Measurements from ENCODE around the gene STAG2. TPM values are rescaled to one million over a fixed set of nuclear protein-coding genes. Genes with fewer than 3 reads are reported as not detected.

Gene STAG2
- total RNA-seq, 4 donors from 2014 or later: 79.2 to 131 (median 88.3) TPM

DNA sequence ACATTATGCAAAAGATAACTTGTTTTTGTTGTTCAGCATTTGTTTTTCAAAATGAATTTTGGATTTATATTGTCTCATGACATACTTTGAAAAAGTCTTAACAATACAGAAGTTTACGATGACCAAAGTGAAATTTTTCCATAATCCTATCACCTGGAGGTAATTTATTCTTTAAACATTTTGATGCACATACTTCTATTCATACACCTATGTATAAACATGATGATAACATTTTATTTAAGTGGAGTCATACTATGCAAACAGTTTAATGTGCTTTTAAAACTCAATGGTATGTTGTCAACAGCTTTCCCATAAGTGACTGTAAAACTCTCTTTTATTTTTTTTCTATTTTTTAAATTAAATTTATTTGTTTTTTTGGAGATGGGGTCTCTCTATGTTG lies 65.0 kb downstream of the STAG2 start:
- no peak for TF ChIP-seq POLR2A (IDR thresholded peaks at IDR 0.05)
- no peak for TF ChIP-seq EP300 (IDR thresholded peaks at IDR 0.05)
- TF ChIP-seq POLR2AphosphoS5 (IDR thresholded peaks at IDR 0.05): no peak
- Histone ChIP-seq H3K27ac (no peak overlapping the region), H3K36me3 (peaks cover 0 to 4% of the 10 kb centered on the region in 2 donors), H3K27me3 (no peaks in the 10 kb centered on the region), H3K4me1 (peaks cover 0 to 18% (median 0%) of the 10 kb centered on the region in 3 donors), H3K4me3 (no peak overlapping the region), H3K9me3 (no peaks in the 10 kb centered on the region)
- ATAC-seq: no peak
- WGBS, 2 donors (ENCODE audit: low coverage in 1 of 2): 91 to 100% methylated on average over 1 of the region's 1 CpG

GRCh38 chrX:124028182-124028581 lies 66.7 kb downstream of the STAG2 start:
- 61 to 67% methylated on average over 3 of the region's 3 CpGs for WGBS, 2 donors (ENCODE audit: low coverage in 1 of 2)
- Histone ChIP-seq H3K36me3 (peaks cover 0 to 12% of the 10 kb centered on the region in 2 donors), H3K4me1 (peaks cover 0 to 3% (median 0%) of the 10 kb centered on the region in 3 donors), H3K9me3 (no peaks in the 10 kb centered on the region), H3K27me3 (no peaks in the 10 kb centered on the region), H3K4me3 (no peak overlapping the region), H3K27ac (no peak overlapping the region)
- ATAC-seq: no peak
- no peak for TF ChIP-seq CTCF (IDR thresholded peaks at IDR 0.05)

DNA sequence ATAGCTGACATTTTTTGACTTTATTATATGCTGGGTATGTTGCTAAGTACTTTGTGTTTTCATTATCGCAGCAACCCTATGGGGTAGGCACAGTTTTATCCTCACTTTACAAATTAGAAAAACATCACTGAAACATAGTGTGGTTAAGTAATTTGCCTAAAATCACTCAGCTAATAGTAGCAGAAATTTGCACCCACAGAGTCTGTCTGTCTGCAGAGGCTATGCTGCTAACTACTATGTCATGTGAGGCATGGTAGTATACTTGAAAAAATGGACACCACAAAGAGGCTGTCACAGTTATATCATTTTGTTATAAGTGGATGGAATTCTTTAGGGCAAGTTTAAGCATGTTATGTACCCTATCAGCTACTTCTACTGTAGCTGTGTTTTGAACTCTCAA lies 69.0 kb downstream of the STAG2 start:
- Histone ChIP-seq H3K4me3 (no peak overlapping the region), H3K27ac (no peak overlapping the region), H3K27me3 (no peaks in the 10 kb centered on the region), H3K4me1 (no peaks in the 10 kb centered on the region), H3K36me3 (peaks cover 0 to 16% of the 10 kb centered on the region in 2 donors), H3K9me3 (no peaks in the 10 kb centered on the region)
- TF ChIP-seq POLR2A (IDR thresholded peaks at IDR 0.05): no peak
- no peak for TF ChIP-seq CTCF (IDR thresholded peaks at IDR 0.05)
- no peak for TF ChIP-seq POLR2AphosphoS5 (IDR thresholded peaks at IDR 0.05)
- TF ChIP-seq EP300 (IDR thresholded peaks at IDR 0.05): no peak
- no peak for ATAC-seq
- WGBS, 2 donors (ENCODE audit: low coverage in 1 of 2): 100% methylated on average over 1 of the region's 1 CpG; no CpG with 5 or more reads in 1 of the 2 donors

- H3K36me3 ChIP-seq: peaks cover 0 to 16% of the 10 kb centered on the region in 2 donors
- WGBS, 2 donors (ENCODE audit: low coverage in 1 of 2): 82 to 94% methylated on average over 1 of the region's 1 CpG
- no peaks in the 10 kb centered on the region for H3K9me3 ChIP-seq
- H3K27me3 ChIP-seq: no peaks in the 10 kb centered on the region
- H3K4me3 ChIP-seq: no peak overlapping the region
- no peaks in the 10 kb centered on the region for H3K4me1 ChIP-seq
- TF ChIP-seq CTCF (IDR thresholded peaks at IDR 0.05) (no peak), POLR2A (IDR thresholded peaks at IDR 0.05) (no peak)
- no peak overlapping the region for H3K27ac ChIP-seq
- ATAC-seq: no peak
Observed at GRCh38 chrX:124033821-124034220, 72.3 kb downstream of the STAG2 start.

GRCh38 chrX:124035657-124036056 lies 74.2 kb downstream of the STAG2 start:
- TF ChIP-seq POLR2A (IDR thresholded peaks at IDR 0.05) (no peak), POLR2AphosphoS5 (IDR thresholded peaks at IDR 0.05) (no peak), CTCF (IDR thresholded peaks at IDR 0.05) (no peak), EP300 (IDR thresholded peaks at IDR 0.05) (no peak)
- H3K9me3 ChIP-seq: no peaks in the 10 kb centered on the region
- H3K4me1 ChIP-seq: peaks cover 0 to 11% (median 0%) of the 10 kb centered on the region in 3 donors
- H3K27me3 ChIP-seq: no peaks in the 10 kb centered on the region
- no peak overlapping the region for H3K27ac ChIP-seq
- no peak for ATAC-seq
- H3K36me3 ChIP-seq: peaks cover 0 to 16% of the 10 kb centered on the region in 2 donors
- H3K4me3 ChIP-seq: no peak overlapping the region
- WGBS, 2 donors (ENCODE audit: low coverage in 1 of 2): 80 to 100% methylated on average over 1 of the region's 2 CpGs
